ENCODE results near the gene PPP1R16B.

The PPP1R16B gene

GRCh38 chr20:38791291-38791690 is 14.2 kb upstream of the PPP1R16B start:
- no peak overlapping the region for H3K27ac ChIP-seq (ENCODE audit: extremely low read depth, low read depth, low read length)
- ChIA-PET CTCF (interaction anchor here (0.6 to 3.7 kb wide), 13 partner anchors 8 to 188 kb away, joined by 3 to 23 read pairs (median 6); partner anchors contain the start of genes ACTR5 and PPP1R16B), POLR2A (no interaction called here)
- H3K36me3 ChIP-seq (ENCODE audit: control insufficient read depth in 2 of 2, insufficient read depth in 1 of 2, low read length in 2 of 2) = no peaks in the 10 kb centered on the region
- TF ChIP-seq ZIC2 (tag by site-specific recombination; IDR thresholded peaks at IDR 0.05) = no peak
- no peak for TF ChIP-seq ZNF621 (tag by site-specific recombination; IDR thresholded peaks at IDR 0.05)
- no peak for TF ChIP-seq ZBTB1 (tag by site-specific recombination; IDR thresholded peaks at IDR 0.05)
- no peak for TF ChIP-seq ZNF19 (tag by site-specific recombination; IDR thresholded peaks at IDR 0.05; ENCODE audit: low read depth)
- no peak for TF ChIP-seq RBAK (tag by site-specific recombination; IDR thresholded peaks at IDR 0.05)
- no peak for TF ChIP-seq ZNF518A (tag by site-specific recombination; conservative IDR thresholded peaks at IDR 0.05; ENCODE audit: low read depth)
- TF ChIP-seq ZNF660 (tag by site-specific recombination; IDR thresholded peaks at IDR 0.05) = no peak
- TF ChIP-seq ZFP69B (tag by site-specific recombination; IDR thresholded peaks at IDR 0.05) = no peak
- TF ChIP-seq ZNF624 (tag by site-specific recombination; IDR thresholded peaks at IDR 0.05) = no peak
- TF ChIP-seq, protein P1, sequence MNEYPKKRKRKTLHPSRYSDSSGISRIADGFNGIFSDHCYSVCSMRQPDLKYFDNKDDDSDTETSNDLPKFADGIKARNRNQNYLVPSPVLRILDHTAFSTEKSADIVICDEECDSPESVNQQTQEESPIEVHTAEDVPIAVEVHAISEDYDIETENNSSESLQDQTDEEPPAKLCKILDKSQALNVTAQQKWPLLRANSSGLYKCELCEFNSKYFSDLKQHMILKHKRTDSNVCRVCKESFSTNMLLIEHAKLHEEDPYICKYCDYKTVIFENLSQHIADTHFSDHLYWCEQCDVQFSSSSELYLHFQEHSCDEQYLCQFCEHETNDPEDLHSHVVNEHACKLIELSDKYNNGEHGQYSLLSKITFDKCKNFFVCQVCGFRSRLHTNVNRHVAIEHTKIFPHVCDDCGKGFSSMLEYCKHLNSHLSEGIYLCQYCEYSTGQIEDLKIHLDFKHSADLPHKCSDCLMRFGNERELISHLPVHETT (tag by site-specific recombination; IDR thresholded peaks at IDR 0.05) = no peak
- TF ChIP-seq ZNF585B (tag by site-specific recombination; IDR thresholded peaks at IDR 0.05) = no peak
- H3K4me1 ChIP-seq (ENCODE audit: control insufficient read depth, insufficient read depth, low read length) = no peaks in the 10 kb centered on the region
- no peaks in the 10 kb centered on the region for H3K9me3 ChIP-seq (ENCODE audit: control insufficient read depth, insufficient read depth, low read depth, low read length)
- no peak overlapping the region for H3K4me3 ChIP-seq (ENCODE audit: low read depth, low read length)

DNA sequence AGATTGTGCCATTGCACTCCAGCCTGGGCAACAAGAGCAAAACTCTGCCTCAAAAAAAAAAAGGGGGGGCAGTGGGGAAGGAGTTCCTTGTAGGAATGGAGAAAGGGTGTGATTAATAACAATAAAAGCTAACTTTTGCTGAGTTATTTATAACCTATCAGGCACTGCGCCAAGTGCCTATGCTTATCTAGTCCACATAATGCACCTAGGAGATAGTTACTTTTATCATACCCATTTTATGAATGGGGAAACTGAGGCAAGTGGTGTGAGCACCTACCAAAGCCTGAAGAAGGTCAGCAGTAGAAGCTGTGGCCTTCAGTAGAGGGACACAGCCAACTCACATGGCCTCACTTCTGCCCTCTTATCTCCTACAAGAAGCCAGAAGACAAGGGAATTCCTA is 13.6 kb upstream of the PPP1R16B start:
- Histone ChIP-seq H3K4me1 (ENCODE audit: control insufficient read depth, insufficient read depth, low read length) (no peaks in the 10 kb centered on the region), H3K27ac (ENCODE audit: extremely low read depth, low read depth, low read length) (no peak overlapping the region), H3K4me3 (ENCODE audit: low read depth, low read length) (no peak overlapping the region), H3K36me3 (ENCODE audit: control insufficient read depth in 2 of 2, insufficient read depth in 1 of 2, low read length in 2 of 2) (no peaks in the 10 kb centered on the region), H3K9me3 (ENCODE audit: control insufficient read depth, insufficient read depth, low read depth, low read length) (no peaks in the 10 kb centered on the region)
- ChIA-PET POLR2A (no interaction called here), CTCF (interaction anchor here (0.6 to 3.7 kb wide), 2 partner anchors 143 to 923 kb away, joined by 3 to 23 read pairs; no protein-coding TSS in a partner anchor)
- no peak for TF ChIP-seq TRIM28 (IDR thresholded peaks at IDR 0.05; ENCODE audit: borderline replicate concordance, low read length)
- no peak for TF ChIP-seq ZNF112 (tag by site-specific recombination; IDR thresholded peaks at IDR 0.05)
- TF ChIP-seq, protein P2, sequence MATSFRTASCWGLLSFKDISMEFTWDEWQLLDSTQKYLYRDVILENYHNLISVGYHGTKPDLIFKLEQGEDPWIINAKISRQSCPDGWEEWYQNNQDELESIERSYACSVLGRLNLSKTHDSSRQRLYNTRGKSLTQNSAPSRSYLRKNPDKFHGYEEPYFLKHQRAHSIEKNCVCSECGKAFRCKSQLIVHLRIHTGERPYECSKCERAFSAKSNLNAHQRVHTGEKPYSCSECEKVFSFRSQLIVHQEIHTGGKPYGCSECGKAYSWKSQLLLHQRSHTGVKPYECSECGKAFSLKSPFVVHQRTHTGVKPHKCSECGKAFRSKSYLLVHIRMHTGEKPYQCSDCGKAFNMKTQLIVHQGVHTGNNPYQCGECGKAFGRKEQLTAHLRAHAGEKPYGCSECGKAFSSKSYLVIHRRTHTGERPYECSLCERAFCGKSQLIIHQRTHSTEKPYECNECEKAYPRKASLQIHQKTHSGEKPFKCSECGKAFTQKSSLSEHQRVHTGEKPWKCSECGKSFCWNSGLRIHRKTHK (tag by site-specific recombination; IDR thresholded peaks at IDR 0.05) = no peak
- TF ChIP-seq WT1 (tag by site-specific recombination; IDR thresholded peaks at IDR 0.05) = no peak
- TF ChIP-seq ZNF791 (tag by site-specific recombination; IDR thresholded peaks at IDR 0.05) = no peak
- TF ChIP-seq KLF8 (tag by site-specific recombination; IDR thresholded peaks at IDR 0.05) = no peak
- no peak for TF ChIP-seq ZFP3 (tag by site-specific recombination; IDR thresholded peaks at IDR 0.05; ENCODE audit: low read depth)
- no peak for TF ChIP-seq IKZF3 (tag by site-specific recombination; IDR thresholded peaks at IDR 0.05)
- no peak for TF ChIP-seq ZSCAN5A (tag by site-specific recombination; IDR thresholded peaks at IDR 0.05)
- no peak for TF ChIP-seq ZNF707 (tag by site-specific recombination; IDR thresholded peaks at IDR 0.05)
- no peak for TF ChIP-seq ZNF121 (tag by site-specific recombination; IDR thresholded peaks at IDR 0.05)
- TF ChIP-seq GLIS2 (tag by site-specific recombination; IDR thresholded peaks at IDR 0.05) = no peak
- TF ChIP-seq, protein P3, sequence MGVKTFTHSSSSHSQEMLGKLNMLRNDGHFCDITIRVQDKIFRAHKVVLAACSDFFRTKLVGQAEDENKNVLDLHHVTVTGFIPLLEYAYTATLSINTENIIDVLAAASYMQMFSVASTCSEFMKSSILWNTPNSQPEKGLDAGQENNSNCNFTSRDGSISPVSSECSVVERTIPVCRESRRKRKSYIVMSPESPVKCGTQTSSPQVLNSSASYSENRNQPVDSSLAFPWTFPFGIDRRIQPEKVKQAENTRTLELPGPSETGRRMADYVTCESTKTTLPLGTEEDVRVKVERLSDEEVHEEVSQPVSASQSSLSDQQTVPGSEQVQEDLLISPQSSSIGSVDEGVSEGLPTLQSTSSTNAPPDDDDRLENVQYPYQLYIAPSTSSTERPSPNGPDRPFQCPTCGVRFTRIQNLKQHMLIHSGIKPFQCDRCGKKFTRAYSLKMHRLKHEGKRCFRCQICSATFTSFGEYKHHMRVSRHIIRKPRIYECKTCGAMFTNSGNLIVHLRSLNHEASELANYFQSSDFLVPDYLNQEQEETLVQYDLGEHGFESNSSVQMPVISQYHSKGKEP (tag by site-specific recombination; IDR thresholded peaks at IDR 0.05) = no peak
- TF ChIP-seq GLIS1 (tag by site-specific recombination; IDR thresholded peaks at IDR 0.05) = no peak
- no peak for TF ChIP-seq KLF1 (tag by site-specific recombination; IDR thresholded peaks at IDR 0.05)
- TF ChIP-seq ZNF473 (tag by site-specific recombination; IDR thresholded peaks at IDR 0.05) = no peak
